Immature natural killer cell (primary cell): Measurements from ENCODE around the gene DPYSL4. TPM values are rescaled to one million over a fixed set of nuclear protein-coding genes. Genes with fewer than 3 reads are reported as not detected.
A peak's percentile ranks its signal among the peaks of the same experiment; 100 is the strongest.

ENCODE experiments used
- DNase-seq, 3 donors: peaks; one replicate each; pipeline ENCODE4 v3.0.0; 2022; ENCODE audit warnings: mixed read lengths in 1 of 3
- H3K27ac Mint-ChIP-seq, 6 donors: one replicate each; pipeline ENCODE4 v1.8.0; 2020; ENCODE audit warnings: mixed read lengths in 6 of 6, mild to moderate bottlenecking in 5 of 6, inconsistent platforms in 4 of 6, moderate library complexity in 3 of 6
- H3K27me3 Mint-ChIP-seq, 3 donors: one replicate each; pipeline ENCODE4 v1.8.0; 2020 to 2021; ENCODE audit warnings: low read depth in 3 of 3, mild to moderate bottlenecking in 3 of 3, mixed read lengths in 3 of 3, moderate library complexity in 3 of 3, inconsistent platforms in 1 of 3
- H3K36me3 Mint-ChIP-seq, 3 donors: one replicate each; pipeline ENCODE4 v1.8.0; 2020; ENCODE audit warnings: mixed read lengths in 3 of 3, inconsistent platforms in 2 of 3, mild to moderate bottlenecking in 2 of 3
- H3K4me1 Mint-ChIP-seq, 2 donors: one replicate each; pipeline ENCODE4 v1.8.0; 2020; ENCODE audit warnings: inconsistent platforms in 2 of 2, mild to moderate bottlenecking in 2 of 2, mixed read lengths in 2 of 2, moderate library complexity in 1 of 2
- H3K4me3 Mint-ChIP-seq, 5 donors: one replicate each; pipeline ENCODE4 v1.8.0; 2020; ENCODE audit warnings: mild to moderate bottlenecking in 5 of 5, mixed read lengths in 5 of 5, inconsistent platforms in 3 of 5, moderate library complexity in 3 of 5
- H3K9me3 Mint-ChIP-seq, 6 donors: one replicate each; pipeline ENCODE4 v1.8.0; 2020; ENCODE audit warnings: mild to moderate bottlenecking in 6 of 6, mixed read lengths in 6 of 6, inconsistent platforms in 4 of 6, moderate library complexity in 3 of 6
- polyA plus RNA-seq, 3 donors: library from polyadenylated mRNA; unstranded; fragments of 300-500 nt; fragmentation: Illumina TruSeq; gene quantifications; one replicate each; pipeline ENCODE4 v1.2.3, GENCODE V29; 2021

Gene DPYSL4
- not detected for polyA plus RNA-seq

DNA sequence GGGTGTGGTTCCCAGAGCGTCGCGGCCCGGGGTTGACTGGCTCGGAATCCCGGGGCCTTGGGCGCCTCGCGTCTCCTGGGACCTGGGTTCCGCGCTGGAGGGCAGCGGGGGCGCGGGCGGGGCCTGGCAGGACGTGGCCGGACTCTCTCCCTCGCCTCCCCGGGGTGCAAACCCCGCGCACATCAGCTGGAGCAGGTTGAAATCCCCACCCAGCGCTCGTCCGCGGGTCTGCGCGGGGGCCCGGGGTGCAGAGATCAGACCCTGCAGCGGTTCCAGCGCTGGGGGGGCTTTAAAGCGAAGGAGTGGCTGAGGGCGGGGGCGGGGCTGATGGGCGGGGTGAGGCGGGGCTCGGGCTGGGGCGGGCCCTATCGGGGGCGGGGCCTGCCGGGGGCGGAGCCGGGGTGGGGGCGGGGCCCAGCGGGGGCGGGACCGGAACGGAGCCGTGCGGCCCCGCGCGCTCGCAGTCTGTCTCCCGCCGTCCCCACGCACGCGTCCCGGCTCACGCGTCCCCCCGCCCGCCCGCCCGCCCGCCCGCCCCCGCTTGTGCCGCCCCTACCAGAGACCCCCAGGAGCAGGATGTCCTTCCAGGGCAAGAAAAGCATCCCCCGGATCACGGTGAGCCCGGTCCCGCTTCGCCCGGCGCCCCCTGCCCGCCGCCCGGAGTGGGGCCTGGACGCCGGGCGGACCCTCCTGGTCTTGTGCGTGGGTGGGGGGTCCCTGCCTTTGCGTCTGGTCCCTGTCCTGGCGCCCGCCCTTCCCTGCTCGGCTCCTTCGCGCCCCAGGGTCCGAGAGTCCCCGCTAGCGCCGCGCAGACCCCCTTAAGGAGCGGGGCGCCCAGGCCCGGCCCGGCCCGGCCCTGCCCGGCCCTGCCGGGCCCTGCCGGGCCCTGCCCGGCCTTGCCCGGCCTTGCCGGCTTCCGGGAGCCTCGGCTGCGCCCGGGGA is at the start of gene DPYSL4:
TSS of gene DPYSL4 (plus strand) at position 461 of the 942 bp plus-strand sequence. CDS start at position 577, 116 bp downstream.
- H3K36me3 Mint-ChIP-seq = no peaks in the 10 kb centered on the region
- peaks cover 0 to 2% (median 0%) of the 10 kb centered on the region in 6 donors for H3K9me3 Mint-ChIP-seq
- H3K27me3 Mint-ChIP-seq = peaks cover 15 to 33% (median 26%) of the 10 kb centered on the region in 3 donors
- H3K4me1 Mint-ChIP-seq = peaks cover 6 to 10% of the 10 kb centered on the region in 2 donors
- H3K27ac Mint-ChIP-seq = no peak within 1 kb of the TSS
- peak within 1 kb of the TSS in 2 of 5 donors; percentile 55 to 60 for H3K4me3 Mint-ChIP-seq
- DNase-seq = peak; percentile 10 to 16 (median 14)

DNA sequence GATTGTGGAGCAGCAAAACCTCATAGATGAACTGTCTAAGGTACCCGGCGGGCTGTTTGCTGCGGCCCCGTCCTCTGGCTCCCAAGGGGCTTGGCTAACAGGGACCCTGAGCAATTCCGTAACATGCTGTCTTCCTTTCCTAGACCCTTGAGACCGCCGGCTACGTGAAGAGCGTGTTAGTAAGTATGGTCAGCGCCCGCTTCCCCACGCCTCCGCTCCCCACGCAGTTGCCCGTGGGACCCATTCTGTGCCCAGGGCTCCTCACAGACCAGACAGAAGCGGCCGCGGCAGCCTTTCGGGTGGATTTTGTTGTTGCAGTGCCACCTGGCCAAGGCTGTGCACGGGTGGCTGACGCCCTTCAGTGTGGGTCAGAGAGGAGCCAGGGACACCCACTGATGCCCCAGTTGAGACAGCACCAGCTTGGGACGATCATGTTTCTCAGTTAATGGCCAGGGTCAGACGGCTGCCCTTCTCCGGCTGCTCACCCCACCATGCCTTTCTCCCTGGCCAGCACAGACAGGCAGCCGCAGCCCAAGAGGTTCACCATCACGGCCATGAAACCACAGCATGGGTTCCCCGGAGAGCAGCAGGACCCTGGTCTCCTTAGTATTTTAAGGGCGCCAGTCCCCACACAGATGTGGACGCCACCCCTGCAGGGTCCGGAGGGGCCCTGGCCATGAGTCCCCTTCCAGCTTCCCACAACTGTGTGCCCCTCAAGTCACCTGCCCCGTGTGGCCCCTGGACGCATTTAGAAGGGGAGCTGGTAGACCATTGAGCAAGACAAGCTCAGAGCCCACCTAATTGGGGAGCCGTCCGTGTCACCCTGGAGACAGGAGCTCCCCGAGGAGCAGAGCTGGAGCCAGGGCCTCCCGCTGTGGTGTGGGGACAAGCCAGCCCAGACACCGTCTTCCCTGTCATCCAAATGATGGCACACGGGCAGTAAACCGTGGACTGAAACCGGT is 49.4 kb upstream of the DPYSL4 start:
- Mint-ChIP-seq H3K4me3 (no peak overlapping the region), H3K4me1 (no peaks in the 10 kb centered on the region), H3K9me3 (no peaks in the 10 kb centered on the region), H3K36me3 (no peaks in the 10 kb centered on the region), H3K27me3 (peaks cover 0 to 2% (median 1%) of the 10 kb centered on the region in 3 donors), H3K27ac (no peak overlapping the region)
- DNase-seq = no peak

DNA sequence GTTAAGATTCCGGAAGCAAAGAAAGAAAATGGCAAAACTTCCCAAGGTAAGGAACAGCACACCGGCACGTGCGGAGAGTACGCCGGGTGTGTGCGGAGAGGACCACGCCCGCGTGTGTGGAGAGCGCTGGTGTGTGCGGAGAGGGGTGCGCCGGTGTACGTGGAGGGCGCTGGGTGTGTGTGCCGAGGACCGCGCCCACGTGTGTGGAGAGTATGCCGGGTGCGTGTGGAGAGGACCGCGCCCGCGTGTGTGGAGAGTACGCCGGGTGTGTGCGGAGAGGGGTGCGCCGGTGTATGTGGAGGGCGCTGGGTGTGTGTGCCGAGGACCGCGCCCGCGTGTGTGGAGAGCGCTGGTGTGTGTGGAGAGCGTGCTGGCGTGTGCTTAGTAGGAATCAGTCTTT is 48.6 kb upstream of the DPYSL4 start:
- DNase-seq = no peak
- no peaks in the 10 kb centered on the region for H3K9me3 Mint-ChIP-seq
- H3K27me3 Mint-ChIP-seq = peaks cover 0 to 2% (median 1%) of the 10 kb centered on the region in 3 donors

DNA sequence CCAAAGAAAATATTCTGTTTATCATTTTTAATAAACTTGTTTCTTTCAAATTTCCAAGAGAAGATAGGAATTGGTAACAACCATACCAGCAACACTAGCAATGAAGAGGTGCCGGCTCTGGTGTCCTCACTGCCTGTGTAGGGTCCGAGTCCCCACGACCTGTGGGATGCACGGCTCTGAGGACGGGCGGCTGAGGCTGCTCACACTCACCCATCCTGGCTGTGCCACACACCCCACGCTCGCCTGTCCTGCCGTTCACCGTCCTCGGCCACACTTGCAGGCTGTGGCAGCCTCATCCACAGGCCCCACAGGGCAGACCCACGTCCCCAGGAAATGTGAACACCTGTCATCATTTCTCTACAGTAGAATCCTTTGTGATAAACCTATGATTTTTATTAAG is 48.2 kb upstream of the DPYSL4 start:
- Mint-ChIP-seq H3K4me3 (no peak overlapping the region), H3K27ac (no peak overlapping the region), H3K36me3 (no peaks in the 10 kb centered on the region), H3K27me3 (peaks cover 1 to 4% (median 2%) of the 10 kb centered on the region in 3 donors), H3K9me3 (no peaks in the 10 kb centered on the region), H3K4me1 (no peaks in the 10 kb centered on the region)
- no peak for DNase-seq

More for the DNA sequence above, 48.6 kb upstream of the DPYSL4 start:
- Mint-ChIP-seq H3K4me1 (no peaks in the 10 kb centered on the region), H3K36me3 (no peaks in the 10 kb centered on the region), H3K27ac (no peak overlapping the region), H3K4me3 (no peak overlapping the region)

DNA sequence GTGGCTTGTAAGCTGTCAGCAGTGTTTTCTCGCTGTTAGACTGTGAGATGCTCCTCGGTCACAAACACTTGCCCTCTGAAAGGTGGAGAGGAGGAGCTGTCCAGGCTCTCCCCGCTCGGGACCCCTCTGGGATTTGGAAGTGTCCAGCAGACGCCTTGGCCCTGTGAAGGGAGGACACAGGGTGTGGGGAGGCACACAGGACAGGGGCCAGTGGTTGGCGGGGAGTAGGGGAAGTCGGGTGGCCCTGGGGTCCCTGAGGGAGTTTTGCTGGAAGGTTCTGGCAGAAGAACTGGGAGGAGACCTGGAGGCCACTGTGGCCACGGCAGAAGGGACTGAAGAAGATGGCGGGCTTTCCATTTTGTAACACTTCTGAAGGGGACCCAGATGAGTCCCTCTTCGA is 47.2 kb upstream of the DPYSL4 start:
- no peak for DNase-seq
- Mint-ChIP-seq H3K36me3 (no peaks in the 10 kb centered on the region), H3K4me1 (no peaks in the 10 kb centered on the region), H3K27ac (no peak overlapping the region), H3K27me3 (peaks cover 1 to 4% (median 2%) of the 10 kb centered on the region in 3 donors), H3K4me3 (no peak overlapping the region), H3K9me3 (no peaks in the 10 kb centered on the region)

DNA sequence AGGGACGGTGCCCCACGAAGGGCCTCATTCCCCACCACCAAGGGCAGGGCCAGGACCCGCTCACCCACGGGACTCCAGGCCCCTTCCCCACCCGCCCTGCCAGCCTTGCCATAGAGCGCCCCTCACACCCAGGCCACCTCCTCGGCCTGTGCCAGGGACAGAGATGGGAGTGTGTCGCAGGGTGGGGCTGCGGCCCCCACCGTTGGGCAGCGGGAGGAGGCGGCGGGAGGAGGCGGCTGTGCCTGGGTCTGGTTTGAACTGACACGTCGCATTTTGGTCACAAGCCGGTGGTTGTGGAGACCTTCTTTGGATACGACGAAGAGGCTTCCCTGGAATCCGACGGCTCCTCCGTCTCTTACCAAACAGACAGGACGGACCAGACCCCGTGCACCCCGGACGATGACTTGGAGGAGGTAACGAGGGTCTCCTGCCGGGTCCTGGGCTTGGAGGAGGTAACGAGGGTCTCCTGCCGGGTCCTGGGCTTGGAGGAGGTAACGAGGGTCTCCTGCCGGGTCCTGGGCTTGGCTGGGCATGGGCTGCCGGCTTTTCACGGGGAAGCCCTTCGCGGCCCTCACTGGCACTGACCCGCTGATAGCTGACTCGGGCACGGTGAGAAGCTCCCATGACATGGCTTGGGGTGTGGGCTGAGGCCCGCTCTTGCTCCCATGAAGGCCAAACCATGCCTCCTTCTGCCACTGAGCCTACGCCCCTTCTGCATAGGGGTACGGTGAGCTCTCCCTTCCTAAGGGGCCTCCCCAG is 46.4 kb upstream of the DPYSL4 start:
- Mint-ChIP-seq H3K36me3 (no peaks in the 10 kb centered on the region), H3K4me1 (no peaks in the 10 kb centered on the region), H3K4me3 (no peak overlapping the region), H3K27me3 (peaks cover 1 to 5% (median 4%) of the 10 kb centered on the region in 3 donors), H3K27ac (no peak overlapping the region), H3K9me3 (no peaks in the 10 kb centered on the region)
- DNase-seq = no peak

DNA sequence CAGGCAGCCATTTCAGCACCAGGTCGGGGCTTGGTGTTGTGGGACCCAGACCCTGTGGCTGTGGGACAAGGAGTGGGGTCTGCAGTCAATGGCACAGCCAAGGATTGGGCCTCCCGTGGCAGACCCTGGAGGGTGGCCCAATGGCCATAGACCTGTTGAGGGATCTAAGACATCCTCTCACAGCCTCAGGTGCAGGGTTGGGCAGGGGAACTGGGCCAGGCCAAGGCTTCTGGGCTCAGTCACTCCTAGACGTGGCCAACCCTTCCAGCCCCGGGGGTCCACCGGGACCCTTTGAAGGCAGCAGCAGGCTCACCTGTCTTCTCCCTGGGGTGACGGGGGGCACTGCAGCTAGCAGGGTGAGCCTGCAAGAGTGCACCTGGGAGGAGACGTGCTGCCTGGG is 45.7 kb upstream of the DPYSL4 start:
- Mint-ChIP-seq H3K4me3 (no peak overlapping the region), H3K36me3 (no peaks in the 10 kb centered on the region), H3K9me3 (no peaks in the 10 kb centered on the region), H3K27me3 (peaks cover 1 to 5% (median 4%) of the 10 kb centered on the region in 3 donors), H3K27ac (no peak overlapping the region), H3K4me1 (no peaks in the 10 kb centered on the region)
- DNase-seq = no peak

DNA sequence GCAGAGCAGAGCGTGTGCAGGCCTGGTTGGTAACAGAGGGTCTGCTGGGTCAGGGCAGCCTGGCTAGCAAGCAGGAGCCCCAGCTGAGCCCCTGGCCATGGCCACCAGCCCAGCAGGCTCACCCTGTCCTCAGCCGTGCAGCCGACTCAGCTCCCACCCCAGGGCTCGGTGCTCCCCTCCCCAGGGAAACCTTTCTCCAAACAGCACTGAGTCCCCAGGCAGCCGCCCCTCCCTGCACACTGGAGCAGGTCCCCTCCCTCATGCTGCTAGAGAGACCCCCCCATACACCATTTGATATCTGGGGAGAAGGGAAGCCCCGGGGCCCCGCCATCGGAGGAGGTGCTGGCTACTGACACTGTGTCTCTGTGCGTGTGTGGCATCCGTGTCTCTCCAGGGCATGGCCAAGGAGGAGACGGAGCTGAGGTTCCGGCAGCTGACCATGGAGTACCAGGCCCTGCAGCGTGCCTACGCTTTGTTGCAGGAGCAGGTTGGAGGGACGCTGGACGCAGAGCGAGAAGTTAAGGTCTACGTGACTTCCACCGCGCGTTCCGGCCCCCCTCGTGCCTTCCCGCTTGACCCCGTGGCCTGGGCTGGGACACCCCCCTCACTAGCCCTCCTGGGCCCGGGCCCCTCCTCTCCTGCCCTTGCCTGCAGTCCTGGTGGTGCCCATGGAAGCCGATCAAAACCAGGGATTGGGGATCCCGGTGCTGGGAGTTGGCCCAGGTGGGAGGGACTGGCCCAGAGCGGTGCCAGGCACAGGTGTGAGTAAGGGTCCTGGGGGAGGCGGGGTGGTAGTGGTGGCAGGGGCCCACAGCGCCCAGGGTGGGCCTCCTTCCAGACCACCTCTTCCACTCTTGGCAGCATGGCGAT is 45.0 kb upstream of the DPYSL4 start:
- Mint-ChIP-seq H3K9me3 (no peaks in the 10 kb centered on the region), H3K4me1 (no peaks in the 10 kb centered on the region), H3K4me3 (no peak overlapping the region), H3K36me3 (no peaks in the 10 kb centered on the region), H3K27me3 (peaks cover 0 to 5% (median 4%) of the 10 kb centered on the region in 3 donors), H3K27ac (no peak overlapping the region)
- no peak for DNase-seq

DNA sequence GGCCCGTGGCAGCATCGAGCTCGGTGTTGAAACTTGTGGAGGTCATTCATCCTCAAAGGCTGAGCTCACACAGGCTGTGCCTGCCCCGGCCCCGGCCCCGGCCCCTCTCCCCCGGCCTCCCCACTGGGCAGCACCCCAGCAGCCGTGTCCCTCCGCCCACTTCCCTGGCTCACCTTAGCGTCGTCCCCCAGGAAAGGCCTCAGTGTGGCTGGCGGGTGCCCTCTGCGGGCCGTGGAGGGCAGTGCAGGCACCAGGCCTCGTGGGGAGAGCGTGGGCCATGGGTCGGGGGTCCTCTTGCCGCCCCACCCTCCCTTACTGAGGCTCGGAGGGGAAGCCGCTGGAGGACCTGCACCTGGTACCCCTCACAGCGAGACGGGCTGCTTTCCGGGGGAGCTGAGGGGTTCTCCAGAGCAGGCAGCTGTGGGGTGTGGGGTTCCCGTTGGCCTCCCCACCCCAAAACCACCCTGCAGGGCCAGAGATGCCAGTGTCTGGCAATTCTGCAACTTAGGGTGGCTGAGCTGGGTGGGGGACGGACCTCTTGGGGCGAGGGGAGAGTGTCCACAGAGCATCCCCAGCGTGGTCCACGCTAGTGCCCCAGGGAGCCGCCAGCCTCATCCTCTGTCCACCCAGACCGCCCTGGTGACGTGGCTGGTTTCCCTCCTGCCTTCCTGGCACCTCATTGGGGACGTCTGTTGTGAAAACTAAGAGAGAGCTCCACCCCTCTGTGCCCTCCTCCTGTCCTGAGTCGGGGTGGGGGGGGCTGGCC is 44.2 kb upstream of the DPYSL4 start:
- peaks cover 0 to 5% (median 4%) of the 10 kb centered on the region in 3 donors for H3K27me3 Mint-ChIP-seq

DNA sequence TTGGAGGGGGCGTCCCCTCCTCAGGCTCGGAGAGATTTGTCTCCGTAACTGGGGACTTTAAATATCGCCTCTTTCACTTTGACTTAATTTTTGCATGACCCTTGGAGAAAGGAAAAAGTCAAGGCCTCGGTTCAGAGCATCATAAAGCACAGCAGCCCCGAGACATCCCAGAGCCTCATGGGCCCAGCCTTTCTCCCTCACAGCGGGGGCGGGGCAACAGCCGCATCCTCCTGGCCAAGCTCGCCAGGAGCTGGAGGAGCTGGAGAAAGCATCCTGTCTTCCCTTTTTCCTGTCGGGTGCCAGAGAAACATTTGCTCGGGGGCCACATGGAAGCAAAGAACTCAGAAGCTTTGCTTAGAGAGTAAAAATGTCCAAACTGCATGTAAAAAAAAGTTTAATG is 43.6 kb upstream of the DPYSL4 start:
- Mint-ChIP-seq H3K27ac (no peak overlapping the region), H3K27me3 (peaks cover 0 to 6% (median 4%) of the 10 kb centered on the region in 3 donors), H3K36me3 (no peaks in the 10 kb centered on the region), H3K9me3 (no peaks in the 10 kb centered on the region), H3K4me1 (no peaks in the 10 kb centered on the region), H3K4me3 (no peak overlapping the region)
- no peak for DNase-seq

More for the DNA sequence above, 44.2 kb upstream of the DPYSL4 start:
- H3K36me3 Mint-ChIP-seq = no peaks in the 10 kb centered on the region
- H3K27ac Mint-ChIP-seq = no peak overlapping the region
- peak; percentile 22 to 44 (median 40) for DNase-seq
- H3K4me1 Mint-ChIP-seq = no peaks in the 10 kb centered on the region
- H3K9me3 Mint-ChIP-seq = no peaks in the 10 kb centered on the region
- H3K4me3 Mint-ChIP-seq = no peak overlapping the region

DNA sequence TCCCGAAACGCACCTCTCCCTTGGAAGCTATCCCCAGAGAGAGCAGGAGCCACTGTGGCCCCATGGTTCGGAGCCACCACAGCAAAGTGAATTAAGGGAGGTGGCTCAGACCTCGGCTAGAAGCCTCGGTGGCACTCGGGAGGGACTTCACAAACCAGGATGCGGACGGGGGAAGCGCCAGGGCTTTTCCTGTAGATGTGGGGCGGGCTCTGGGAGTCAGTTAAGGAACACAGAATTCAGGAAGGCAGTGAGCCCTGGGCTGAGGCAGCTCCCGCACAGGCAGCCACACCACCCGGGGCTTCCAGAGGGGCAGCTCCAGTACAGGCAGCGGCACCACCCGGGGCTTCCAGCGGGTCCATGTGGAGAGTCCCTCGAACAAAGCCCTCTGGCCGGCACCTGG is 42.7 kb upstream of the DPYSL4 start:
- Mint-ChIP-seq H3K9me3 (no peaks in the 10 kb centered on the region), H3K4me3 (no peak overlapping the region), H3K36me3 (no peaks in the 10 kb centered on the region), H3K4me1 (no peaks in the 10 kb centered on the region), H3K27ac (no peak overlapping the region), H3K27me3 (peaks cover 0 to 6% (median 4%) of the 10 kb centered on the region in 3 donors)
- no peak for DNase-seq

DNA sequence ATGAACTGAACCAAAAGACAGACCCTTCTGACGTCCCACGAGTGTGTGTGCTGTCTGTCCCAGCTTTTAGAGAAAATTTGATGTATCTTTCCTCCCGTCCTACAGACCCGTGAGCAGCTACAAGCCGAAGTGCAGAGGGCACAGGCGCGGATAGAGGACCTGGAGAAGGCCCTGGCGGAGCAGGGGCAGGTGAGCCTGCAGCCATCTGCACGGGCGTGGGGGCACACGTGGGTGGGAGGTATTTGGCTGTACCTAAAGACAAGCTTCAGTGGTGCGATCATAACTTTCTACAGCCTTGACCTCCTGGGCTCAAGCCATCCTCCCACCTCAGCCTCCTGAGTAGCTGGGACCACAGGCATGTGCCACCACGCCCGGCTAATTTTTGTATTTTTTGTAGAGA is 41.7 kb upstream of the DPYSL4 start:
- no peak for DNase-seq
- Mint-ChIP-seq H3K9me3 (no peaks in the 10 kb centered on the region), H3K27me3 (peaks cover 0 to 9% (median 4%) of the 10 kb centered on the region in 3 donors), H3K27ac (no peak overlapping the region), H3K4me3 (no peak overlapping the region), H3K36me3 (no peaks in the 10 kb centered on the region), H3K4me1 (no peaks in the 10 kb centered on the region)
